MM.1S (cell line): Measurements from ENCODE around the gene NFX1.
A peak's percentile ranks its signal among the peaks of the same experiment; 100 is the strongest.

ENCODE experiments used
- DNase-seq: peaks from one replicate; pipeline ENCODE4 v3.0.0-alpha.2; 2015
- H2AFZ ChIP-seq: fragments of 300-600 bp; sonication (generic); 2 replicates; pipeline ENCODE4 v1.6.0; 2016; ENCODE audit warnings: antibody characterized with exemption, low read length
- H3F3A ChIP-seq: fragments of 300-600 bp; sonication (generic); 2 replicates; pipeline ENCODE4 v1.6.1; 2016; ENCODE audit warnings: mild to moderate bottlenecking, antibody characterized with exemption, low read length, moderate library complexity, mixed read lengths; ENCODE audit not compliant: insufficient read depth
- H3K27ac ChIP-seq: fragments of 300-600 bp; sonication (generic); 2 replicates; pipeline ENCODE4 v1.5.1; 2016; ENCODE audit warnings: mild to moderate bottlenecking, low read length
- H3K27me3 ChIP-seq: fragments of 300-600 bp; sonication (generic); replicated peaks from 2 replicates; pipeline ENCODE4 v1.6.0; 2016; ENCODE audit warnings: low read length; ENCODE audit not compliant: insufficient read depth
- H3K36me3 ChIP-seq: fragments of 300-600 bp; sonication (generic); replicated peaks from 2 replicates; pipeline ENCODE4 v1.6.1; 2016; ENCODE audit warnings: mild to moderate bottlenecking, low read length, mixed read lengths; ENCODE audit not compliant: insufficient read depth
- H3K4me1 ChIP-seq: fragments of 300-600 bp; sonication (generic); 2 replicates; pipeline ENCODE4 v1.6.1; 2016; ENCODE audit warnings: low read length, mixed read lengths
- H3K4me2 ChIP-seq: fragments of 300-600 bp; sonication (generic); 2 replicates; pipeline ENCODE4 v1.6.0; 2016; ENCODE audit warnings: low read depth, low read length
- H3K4me3 ChIP-seq: fragments of 300-600 bp; sonication (generic); 2 replicates; pipeline ENCODE4 v1.5.1; 2016; ENCODE audit warnings: low read length, mixed read lengths
- H3K79me2 ChIP-seq: fragments of 300-600 bp; sonication (generic); 2 replicates; pipeline ENCODE4 v1.6.1; 2016; ENCODE audit warnings: mixed run types, low read length, mixed read lengths
- H3K9ac ChIP-seq: fragments of 300-600 bp; sonication (generic); 2 replicates; pipeline ENCODE4 v1.6.1; 2016; ENCODE audit warnings: low read length, mixed read lengths
- H3K9me2 ChIP-seq: fragments of 300-600 bp; sonication (generic); replicated peaks from 2 replicates; pipeline ENCODE4 v1.6.1; 2016; ENCODE audit warnings: mild to moderate bottlenecking, low read length, mixed read lengths; ENCODE audit not compliant: insufficient read depth
- H3K9me3 ChIP-seq: fragments of 300-600 bp; sonication (generic); replicated peaks from 2 replicates; pipeline ENCODE4 v1.6.1; 2016; ENCODE audit warnings: mild to moderate bottlenecking, low read length, mixed read lengths; ENCODE audit not compliant: insufficient read depth
- H4K20me1 ChIP-seq: fragments of 300-600 bp; sonication (generic); 2 replicates; pipeline ENCODE4 v1.6.1; 2016; ENCODE audit warnings: mild to moderate bottlenecking, low read length, moderate library complexity, mixed read lengths; ENCODE audit not compliant: insufficient read depth
- EZH2 ChIP-seq: fragments of 300-600 bp; sonication (generic); optimal IDR thresholded peaks from 2 replicates; pipeline ENCODE3; 2017; ENCODE audit warnings: low read depth, mild to moderate bottlenecking, antibody characterized with exemption, low read length, mixed read lengths
- EZH2phosphoT487 ChIP-seq: fragments of 300-600 bp; sonication (generic); IDR thresholded peaks from 2 replicates; pipeline ENCODE4 v1.6.1; 2018; ENCODE audit warnings: antibody characterized with exemption, low read length
- TF ChIP-seq, protein P1 (sequence below): fragments of 300-600 bp; sonication (generic); IDR thresholded peaks from 2 replicates; pipeline ENCODE4 v1.5.1; 2016; ENCODE audit warnings: antibody characterized with exemption, low read length, mixed read lengths

Gene NFX1

GRCh38 chr9:33288235-33288634 lies 2.1 kb upstream of the NFX1 start:
- no peak overlapping the region for H3K4me3 ChIP-seq
- H3K27ac ChIP-seq: no peak overlapping the region
- H2AFZ ChIP-seq: no peak overlapping the region
- peaks cover 20% of the 10 kb centered on the region for H3F3A ChIP-seq
- H3K79me2 ChIP-seq: peaks cover 29% of the 10 kb centered on the region
- no peaks in the 10 kb centered on the region for H4K20me1 ChIP-seq
- no peaks in the 10 kb centered on the region for H3K9me3 ChIP-seq
- no peak overlapping the region for H3K9ac ChIP-seq
- no peaks in the 10 kb centered on the region for H3K9me2 ChIP-seq
- peaks cover 18% of the 10 kb centered on the region for H3K4me1 ChIP-seq
- peaks cover under 1% of the 10 kb centered on the region; the same call in 1 of the 2 replicates for H3K36me3 ChIP-seq
- H3K4me2 ChIP-seq: no peak overlapping the region
- DNase-seq: no peak
- TF ChIP-seq EZH2 (no peak), EZH2phosphoT487 (no peak)
- TF ChIP-seq, protein P1, sequence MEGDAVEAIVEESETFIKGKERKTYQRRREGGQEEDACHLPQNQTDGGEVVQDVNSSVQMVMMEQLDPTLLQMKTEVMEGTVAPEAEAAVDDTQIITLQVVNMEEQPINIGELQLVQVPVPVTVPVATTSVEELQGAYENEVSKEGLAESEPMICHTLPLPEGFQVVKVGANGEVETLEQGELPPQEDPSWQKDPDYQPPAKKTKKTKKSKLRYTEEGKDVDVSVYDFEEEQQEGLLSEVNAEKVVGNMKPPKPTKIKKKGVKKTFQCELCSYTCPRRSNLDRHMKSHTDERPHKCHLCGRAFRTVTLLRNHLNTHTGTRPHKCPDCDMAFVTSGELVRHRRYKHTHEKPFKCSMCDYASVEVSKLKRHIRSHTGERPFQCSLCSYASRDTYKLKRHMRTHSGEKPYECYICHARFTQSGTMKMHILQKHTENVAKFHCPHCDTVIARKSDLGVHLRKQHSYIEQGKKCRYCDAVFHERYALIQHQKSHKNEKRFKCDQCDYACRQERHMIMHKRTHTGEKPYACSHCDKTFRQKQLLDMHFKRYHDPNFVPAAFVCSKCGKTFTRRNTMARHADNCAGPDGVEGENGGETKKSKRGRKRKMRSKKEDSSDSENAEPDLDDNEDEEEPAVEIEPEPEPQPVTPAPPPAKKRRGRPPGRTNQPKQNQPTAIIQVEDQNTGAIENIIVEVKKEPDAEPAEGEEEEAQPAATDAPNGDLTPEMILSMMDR: no peak
- H3K27me3 ChIP-seq: no peaks in the 10 kb centered on the region

- Histone ChIP-seq H3K9me2 (no peaks in the 10 kb centered on the region), H3K9ac (no peak overlapping the region), H3K4me3 (no peak overlapping the region), H3K27ac (no peak overlapping the region), H3K4me1 (peaks cover 25% of the 10 kb centered on the region), H3K36me3 (peaks cover 4% of the 10 kb centered on the region), H4K20me1 (no peaks in the 10 kb centered on the region), H3K27me3 (no peaks in the 10 kb centered on the region), H3K79me2 (peaks cover 36% of the 10 kb centered on the region), H3K4me2 (no peak overlapping the region), H3K9me3 (no peaks in the 10 kb centered on the region), H3F3A (peaks cover 27% of the 10 kb centered on the region), H2AFZ (no peak overlapping the region)
- TF ChIP-seq EZH2phosphoT487 (no peak), EZH2 (no peak)
- TF ChIP-seq, protein P1: no peak
- DNase-seq: no peak
Observed at GRCh38 chr9:33288828-33289483, 1.4 kb upstream of the NFX1 start.

DNA sequence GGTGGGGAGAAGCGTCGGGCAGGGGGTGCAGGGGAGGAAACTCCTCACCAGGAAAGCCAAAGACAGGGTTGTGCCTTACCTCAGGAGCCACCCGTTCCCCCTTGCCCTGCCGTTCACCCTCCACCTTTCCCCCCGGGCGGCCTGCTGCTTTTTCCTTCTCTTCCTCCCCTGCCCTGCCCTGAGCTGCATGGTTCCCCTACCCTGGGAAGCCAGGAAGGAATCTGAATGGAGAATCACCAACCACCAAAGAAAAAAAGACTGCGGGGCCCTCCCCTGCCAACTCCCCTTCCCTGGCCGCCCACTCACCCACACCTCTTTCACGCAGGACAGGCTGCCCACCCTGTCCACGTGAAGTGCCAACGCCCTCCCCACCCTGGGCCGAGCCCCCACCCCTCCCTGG lies 820 bp upstream of the NFX1 start:
- TF ChIP-seq, protein P1: no peak
- no peak for TF ChIP-seq EZH2
- no peak for TF ChIP-seq EZH2phosphoT487

More for the DNA sequence above, 820 bp upstream of the NFX1 start:
- Histone ChIP-seq H3K4me3 (peak overlapping the region; percentile 96; the same call in 1 of the 2 replicates), H4K20me1 (no peaks in the 10 kb centered on the region), H3K79me2 (peaks cover 42% of the 10 kb centered on the region), H3K27me3 (no peaks in the 10 kb centered on the region), H3K9ac (peak overlapping the region; percentile 98), H2AFZ (no peak overlapping the region), H3K36me3 (peaks cover 4% of the 10 kb centered on the region), H3K27ac (peak overlapping the region; percentile 97; the same call in 1 of the 2 replicates), H3K4me1 (peaks cover 31% of the 10 kb centered on the region), H3K4me2 (peak overlapping the region; percentile 62; the same call in 1 of the 2 replicates), H3K9me3 (no peaks in the 10 kb centered on the region), H3F3A (peaks cover 32% of the 10 kb centered on the region), H3K9me2 (no peaks in the 10 kb centered on the region)
- DNase-seq: no peak
